Activated CD4-positive, alpha-beta T cell treated with anti-CD3 and anti-CD28 coated beads, Interleukin-2, amount 10 ng/mL, durations not matched to agents 7 days and 5 days (primary cell): ENCODE data around the gene GEMIN7. TPM values are rescaled to one million over a fixed set of nuclear protein-coding genes. Genes with fewer than 3 reads are reported as not detected.
"Not testable (repeated sequence)": the region's sequence is repeated elsewhere in the genome, so short reads cannot be mapped to it uniquely, and the experiment has no call there.

Experiments used
- CTCF ChIA-PET: fragments of 350-600 bp; sonication (Branson Sonifier 250); formaldehyde crosslinking; loops from one replicate; lab custom pipeline; 2021; ENCODE audit warnings: antibody characterized with exemption; lab: Charles Lee
- POLR2A ChIA-PET: fragments of 350-600 bp; sonication (Branson Sonifier 250); formaldehyde crosslinking; loops from one replicate; lab custom pipeline; 2021; ENCODE audit warnings: antibody characterized with exemption; lab: Charles Lee
- DNase-seq: peaks from one replicate; pipeline ENCODE4 v3.0.0-alpha.2; 2020
- H3K27ac Mint-ChIP-seq: one replicate; pipeline ENCODE4 v1.8.0; 2021; ENCODE audit warnings: mild to moderate bottlenecking, moderate library complexity, mixed read lengths
- H3K27me3 Mint-ChIP-seq: one replicate; pipeline ENCODE4 v1.8.0; 2021; ENCODE audit warnings: mixed read lengths
- H3K36me3 Mint-ChIP-seq: one replicate; pipeline ENCODE4 v1.8.0; 2021; ENCODE audit warnings: low read depth, mixed read lengths
- H3K4me1 Mint-ChIP-seq: one replicate; pipeline ENCODE4 v1.8.0; 2021; ENCODE audit warnings: mixed read lengths
- H3K4me3 Mint-ChIP-seq: one replicate; pipeline ENCODE4 v1.8.0; 2021; ENCODE audit warnings: mild to moderate bottlenecking, moderate library complexity, mixed read lengths
- H3K9me3 Mint-ChIP-seq: one replicate; pipeline ENCODE4 v1.8.0; 2021; ENCODE audit warnings: mixed read lengths
- total RNA-seq, 2 experiments: library from RNA; stranded (reverse); gene quantifications; one replicate each; pipeline ENCODE4 v1.2.3, GENCODE V29; 2021

GEMIN7 gene
- total RNA-seq, 2 experiments from 2014 or later, result 27.1 to 30.0 TPM

DNA sequence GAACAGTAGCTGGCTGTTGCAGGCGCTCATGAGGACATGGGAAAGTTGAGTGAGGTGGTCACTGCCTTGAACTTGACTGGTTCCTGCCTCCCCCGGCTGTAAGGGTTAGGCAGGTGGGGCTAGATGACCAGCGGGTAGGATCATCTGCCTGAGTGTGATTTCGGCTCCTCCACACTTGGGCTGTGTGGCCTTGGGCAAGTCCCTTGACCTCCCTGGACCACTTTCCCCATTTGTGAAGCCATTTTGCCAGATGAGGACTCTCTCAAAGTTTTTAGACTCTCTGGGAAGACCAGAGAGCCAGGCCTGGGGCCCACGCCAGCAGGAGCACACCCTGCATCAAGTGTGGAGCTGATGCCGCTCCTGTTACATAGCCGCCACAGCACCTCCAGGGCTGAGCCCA, 23.4 kb downstream of the GEMIN7 start:
- Mint-ChIP-seq H3K27me3 (no peaks in the 10 kb centered on the region), H3K9me3 (no peaks in the 10 kb centered on the region), H3K4me1 (peaks cover 60% of the 10 kb centered on the region), H3K4me3 (no peak overlapping the region), H3K27ac (no peak overlapping the region), H3K36me3 (no peaks in the 10 kb centered on the region)
- ChIA-PET CTCF (interaction anchor here (1.1 to 3.2 kb wide), 6 partner anchors 11 to 23 kb away, joined by 3 to 14 read pairs (median 4); partner anchors contain the start of gene GEMIN7), POLR2A (no interaction called here)
- no peak for DNase-seq

DNA sequence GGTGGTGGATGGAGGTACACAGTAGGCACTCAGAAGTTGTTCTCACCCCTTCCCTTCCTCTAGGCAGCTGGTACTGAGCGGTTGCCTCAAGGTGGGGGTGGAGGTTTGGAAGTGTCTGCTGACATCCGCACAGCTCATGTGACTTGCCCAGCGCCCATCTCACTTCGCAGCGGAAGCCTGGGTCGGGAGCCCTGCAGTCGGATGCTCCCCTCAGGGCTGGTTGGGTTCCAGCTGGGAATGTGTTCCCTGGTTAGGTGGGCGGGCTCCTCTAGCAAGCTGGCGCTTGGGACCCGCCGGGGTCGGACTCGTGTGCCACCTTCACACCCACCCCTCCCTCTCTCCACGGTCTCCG, 24.1 kb downstream of the GEMIN7 start:
- ChIA-PET CTCF (interaction anchor here (1.1 to 3.2 kb wide), 6 partner anchors 11 to 24 kb away, joined by 3 to 14 read pairs (median 4); partner anchors contain the start of gene GEMIN7), POLR2A (no interaction called here)
- peak; percentile 64 for DNase-seq
- Mint-ChIP-seq H3K4me1 (peaks cover 54% of the 10 kb centered on the region), H3K36me3 (no peaks in the 10 kb centered on the region), H3K27me3 (no peaks in the 10 kb centered on the region), H3K9me3 (no peaks in the 10 kb centered on the region), H3K4me3 (peak overlapping the region; percentile 44), H3K27ac (peak overlapping the region; percentile 82)

DNA sequence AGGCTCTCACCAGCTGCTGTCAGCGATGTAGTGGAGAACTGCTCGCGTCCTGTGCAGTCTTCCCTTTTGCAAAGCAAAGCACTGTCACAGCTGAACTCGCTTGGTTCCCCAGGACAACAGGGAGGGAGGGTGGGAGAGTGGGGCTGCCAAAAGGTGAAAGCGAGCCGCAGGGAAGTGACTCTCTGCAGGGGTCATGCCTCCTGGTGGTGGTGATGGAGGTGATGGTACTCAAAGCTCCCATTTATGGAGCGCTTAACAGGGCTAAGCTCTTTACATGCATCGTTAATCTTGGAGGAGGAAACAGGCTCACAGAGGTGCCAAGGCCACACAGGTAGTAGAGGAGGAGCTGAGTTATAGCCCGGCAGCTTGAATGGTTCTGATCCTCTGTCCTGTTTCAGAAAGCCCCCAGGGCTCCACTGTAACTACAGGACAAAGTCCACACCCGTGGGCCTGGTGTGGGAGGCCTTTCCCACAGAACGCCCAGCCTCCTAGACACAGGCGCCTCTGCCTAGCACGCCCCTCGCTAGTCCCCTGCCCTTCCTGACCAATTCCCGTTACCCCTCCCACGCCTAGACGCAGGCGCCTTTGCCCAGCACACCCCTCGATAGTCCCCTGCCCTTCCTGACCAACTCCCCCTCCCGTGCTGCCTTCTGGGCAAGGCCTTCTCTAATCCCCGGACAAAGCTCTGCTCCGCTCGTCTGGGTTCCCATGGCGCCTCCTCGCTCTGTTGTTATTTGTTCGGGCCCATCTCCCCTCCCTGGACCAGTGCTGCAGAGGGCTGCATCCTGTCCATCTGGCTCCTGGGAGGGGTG, 24.7 kb downstream of the GEMIN7 start:
- no peaks in the 10 kb centered on the region for H3K9me3 Mint-ChIP-seq
- H3K4me3 Mint-ChIP-seq, result peak overlapping the region; percentile 44
- ChIA-PET CTCF (interaction anchor here (1.1 to 3.2 kb wide), 6 partner anchors 11 to 24 kb away, joined by 3 to 14 read pairs (median 4); partner anchors contain the start of gene GEMIN7), POLR2A (no interaction called here)
- H3K27ac Mint-ChIP-seq, result peak overlapping the region; percentile 82
- no peak for DNase-seq
- H3K4me1 Mint-ChIP-seq, result peaks cover 49% of the 10 kb centered on the region
- H3K36me3 Mint-ChIP-seq, result no peaks in the 10 kb centered on the region
- H3K27me3 Mint-ChIP-seq, result no peaks in the 10 kb centered on the region

DNA sequence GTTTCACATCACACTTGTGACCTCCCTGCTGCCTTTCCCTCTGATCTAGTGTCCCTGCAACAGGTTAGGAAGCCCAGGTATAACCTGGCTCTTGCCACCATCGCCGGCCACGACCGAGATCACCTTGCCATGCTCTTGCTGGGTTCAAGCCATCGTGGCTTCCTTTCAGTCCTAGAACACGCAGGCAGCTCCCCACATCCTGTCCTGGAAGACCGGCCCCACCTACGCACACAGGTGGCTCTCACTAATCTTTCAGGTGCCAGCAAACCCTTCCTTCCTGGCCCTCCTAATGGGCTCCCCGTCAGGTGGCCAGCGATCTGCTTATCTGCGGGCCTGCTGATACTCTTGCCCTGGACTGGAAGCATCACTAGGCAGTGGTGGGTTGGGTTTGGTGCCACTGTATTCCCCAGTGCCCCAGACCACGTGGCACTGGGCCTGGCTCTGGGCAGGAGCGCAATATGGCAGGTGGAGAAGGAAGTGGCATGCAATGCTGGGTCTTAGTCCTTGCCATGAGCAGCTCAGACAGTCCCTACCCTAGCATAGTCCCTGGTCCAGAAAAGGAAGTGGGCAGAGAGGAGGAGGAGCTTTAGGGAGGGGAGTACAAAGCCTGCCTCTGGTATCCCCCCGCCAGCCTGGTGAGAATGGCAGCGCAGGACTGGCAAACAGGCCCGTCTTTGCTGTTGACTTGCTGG, 25.7 kb downstream of the GEMIN7 start:
- ChIA-PET CTCF (interaction anchor here (2.4 kb wide), 1 partner anchor 25 kb away, joined by 7 read pairs; the partner anchor contains the start of gene GEMIN7), POLR2A (no interaction called here)
- no peaks in the 10 kb centered on the region for H3K36me3 Mint-ChIP-seq
- H3K9me3 Mint-ChIP-seq, result no peaks in the 10 kb centered on the region
- H3K4me1 Mint-ChIP-seq, result peaks cover 46% of the 10 kb centered on the region
- peak overlapping the region; percentile 11 for H3K4me3 Mint-ChIP-seq
- no peak for DNase-seq
- H3K27me3 Mint-ChIP-seq, result no peaks in the 10 kb centered on the region
- H3K27ac Mint-ChIP-seq, result peak overlapping the region; percentile 65

DNA sequence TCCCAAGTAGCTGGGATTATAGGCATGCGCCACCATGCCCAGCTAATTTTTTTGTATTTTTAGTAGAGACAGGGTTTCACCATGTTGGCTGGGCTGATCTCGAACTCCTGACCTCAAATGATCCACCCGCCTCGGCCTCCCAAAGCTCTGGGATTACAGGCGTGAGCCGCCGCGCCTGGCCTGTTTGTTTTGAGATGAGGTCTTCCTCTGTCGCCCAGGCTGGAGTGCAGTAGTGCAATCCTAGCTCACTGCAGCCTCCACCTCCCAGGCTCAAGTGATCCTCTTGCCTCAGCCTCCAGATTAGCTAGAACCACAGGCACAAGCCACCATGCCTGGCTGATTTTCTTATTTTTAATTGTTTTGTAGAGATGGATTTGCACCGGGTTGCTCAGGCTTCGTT, 27.3 kb downstream of the GEMIN7 start:
- CTCF ChIA-PET, result interaction anchor here (1.4 kb wide), 1 partner anchor 14 kb away, joined by 3 read pairs; no protein-coding TSS in a partner anchor

DNA sequence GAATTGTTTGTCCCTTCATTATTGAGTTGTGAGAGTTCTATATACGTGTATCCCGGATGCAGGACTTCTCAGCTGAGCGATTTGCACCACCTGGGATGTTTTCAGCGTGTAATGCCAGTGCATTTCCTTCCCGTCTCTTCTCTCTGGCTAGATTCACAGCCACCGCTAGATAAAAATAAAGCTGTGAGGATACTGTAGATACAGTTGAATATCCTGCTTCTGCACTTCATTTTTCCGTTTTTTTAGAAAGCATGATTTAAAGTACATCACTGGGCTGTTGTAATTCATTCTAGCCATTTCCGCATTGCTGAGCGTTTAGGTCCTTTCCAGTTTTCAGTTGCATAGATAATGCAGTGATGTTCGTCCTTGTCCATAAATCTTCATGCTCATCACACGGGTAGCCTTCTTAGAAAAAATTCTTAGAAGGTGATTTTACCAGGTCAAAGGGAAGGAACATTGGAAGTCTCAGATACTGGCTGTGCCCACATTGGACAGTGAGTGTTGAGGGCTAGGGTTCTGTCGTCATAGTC, 28.6 kb downstream of the GEMIN7 start:
- POLR2A ChIA-PET, result interaction anchor here (0.7 kb wide), 1 partner anchor 28 kb away, joined by 3 read pairs; no protein-coding TSS in a partner anchor
- H3K4me1 Mint-ChIP-seq, result peaks cover 34% of the 10 kb centered on the region
- H3K27me3 Mint-ChIP-seq, result no peaks in the 10 kb centered on the region
- H3K27ac Mint-ChIP-seq, result no peak overlapping the region
- no peaks in the 10 kb centered on the region for H3K36me3 Mint-ChIP-seq
- CTCF ChIA-PET, result interaction anchor here (0.8 to 1.4 kb wide), 2 partner anchors 11 to 16 kb away, joined by 3 read pairs; no protein-coding TSS in a partner anchor
- DNase-seq, result no peak
- H3K4me3 Mint-ChIP-seq, result no peak overlapping the region
- H3K9me3 Mint-ChIP-seq, result no peaks in the 10 kb centered on the region

More for the DNA sequence above, 27.3 kb downstream of the GEMIN7 start:
- H3K36me3 Mint-ChIP-seq, H3K27me3 Mint-ChIP-seq, POLR2A ChIA-PET, H3K4me3 Mint-ChIP-seq, H3K27ac Mint-ChIP-seq, DNase-seq, H3K9me3 Mint-ChIP-seq: not testable (repeated sequence)
- H3K4me1 Mint-ChIP-seq, result peaks cover 42% of the 10 kb centered on the region

DNA sequence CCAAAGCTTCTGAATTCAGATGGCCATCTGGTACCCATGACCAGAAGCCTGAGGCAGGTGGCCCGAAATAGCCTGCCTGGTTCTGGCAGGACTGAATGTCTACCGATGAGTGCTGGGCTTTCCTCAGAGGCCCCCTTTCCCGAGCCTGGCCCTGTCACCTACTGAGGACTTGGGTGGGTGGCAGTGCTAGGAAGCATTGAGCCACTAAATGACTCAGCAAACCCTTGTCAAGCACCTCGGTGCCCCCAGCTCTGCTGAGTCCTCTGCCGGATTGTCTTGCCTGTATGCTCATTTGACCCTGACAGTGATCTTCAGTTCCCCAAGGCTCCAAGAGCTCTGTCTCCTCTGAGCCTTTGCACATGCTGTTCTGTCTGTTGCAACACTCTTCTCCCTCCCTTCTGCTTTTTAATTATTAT, 31.8 kb downstream of the GEMIN7 start:
- Mint-ChIP-seq H3K36me3 (no peaks in the 10 kb centered on the region), H3K4me3 (no peak overlapping the region), H3K27me3 (no peaks in the 10 kb centered on the region), H3K27ac (no peak overlapping the region), H3K4me1 (peaks cover 16% of the 10 kb centered on the region), H3K9me3 (no peaks in the 10 kb centered on the region)
- CTCF ChIA-PET, result no interaction called here
- no peak for DNase-seq
- POLR2A ChIA-PET, result no interaction called here

DNA sequence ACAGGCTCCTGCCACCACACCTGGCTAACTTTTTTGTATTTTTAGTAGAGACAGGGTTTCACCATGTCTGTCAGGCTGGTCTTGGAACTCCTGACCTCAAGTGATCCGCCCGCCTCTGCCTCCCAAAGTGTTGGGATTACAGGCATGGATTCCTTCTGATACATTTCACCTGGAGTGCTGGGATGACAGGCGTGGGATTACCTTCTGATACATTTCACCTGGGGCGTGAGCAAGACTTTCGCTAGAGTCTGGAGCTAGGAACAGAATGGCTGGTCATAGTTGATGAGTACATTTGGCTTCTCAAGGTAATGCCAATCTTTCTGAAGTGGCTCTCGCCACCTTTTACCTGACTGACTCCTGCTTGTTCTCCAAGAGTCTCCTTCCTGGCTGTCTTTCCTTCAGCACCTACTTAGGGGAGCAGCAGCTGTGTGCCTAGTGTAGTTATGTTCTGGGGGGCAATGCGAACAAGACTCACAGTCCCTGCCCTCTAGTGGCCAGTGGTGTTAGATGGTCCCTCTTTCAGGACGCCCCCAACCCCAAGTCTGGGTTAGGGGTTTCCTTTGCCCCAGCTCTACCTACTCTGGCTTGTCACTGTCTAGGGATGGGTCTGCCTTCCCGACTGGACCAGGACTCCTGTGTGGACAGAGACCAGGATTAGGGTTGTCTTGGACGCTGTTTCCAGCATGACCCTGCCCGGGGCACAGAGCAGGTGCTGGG, 33.2 kb downstream of the GEMIN7 start:
- Mint-ChIP-seq H3K27me3 (no peaks in the 10 kb centered on the region), H3K36me3 (no peaks in the 10 kb centered on the region), H3K4me3 (no peak overlapping the region), H3K27ac (no peak overlapping the region), H3K9me3 (no peaks in the 10 kb centered on the region), H3K4me1 (peaks cover 30% of the 10 kb centered on the region)
- CTCF ChIA-PET, result interaction anchor here (1.6 to 4.1 kb wide), 2 partner anchors 14 to 15 kb away, joined by 3 to 10 read pairs; no protein-coding TSS in a partner anchor
- POLR2A ChIA-PET, result no interaction called here
- DNase-seq, result no peak

DNA sequence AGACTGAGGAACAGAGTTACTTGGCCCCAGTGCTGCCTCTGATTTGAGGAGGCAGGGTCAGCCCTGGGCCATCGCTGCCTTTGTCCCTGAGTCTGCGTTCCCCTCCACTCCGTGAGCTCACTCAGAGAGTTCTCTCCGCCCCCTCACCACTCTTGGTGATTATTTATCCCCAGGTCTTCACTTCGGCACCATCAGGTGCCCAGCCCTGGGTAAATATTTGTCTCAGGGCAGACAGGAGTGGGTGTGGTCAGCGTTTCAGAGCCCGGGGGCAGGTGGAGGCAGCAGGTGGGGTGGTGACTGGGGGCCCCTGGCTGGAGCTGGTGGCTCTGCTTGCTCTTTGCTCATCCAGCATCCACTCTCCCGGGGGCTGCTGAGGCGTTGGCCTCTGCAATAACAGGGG, 34.6 kb downstream of the GEMIN7 start:
- ChIA-PET POLR2A (no interaction called here), CTCF (interaction anchor here (1.6 to 4.1 kb wide), 2 partner anchors 12 to 16 kb away, joined by 3 to 10 read pairs; no protein-coding TSS in a partner anchor)
- DNase-seq, result no peak
- Mint-ChIP-seq H3K4me1 (peaks cover 44% of the 10 kb centered on the region), H3K4me3 (no peak overlapping the region), H3K9me3 (no peaks in the 10 kb centered on the region), H3K27me3 (no peaks in the 10 kb centered on the region), H3K36me3 (no peaks in the 10 kb centered on the region), H3K27ac (no peak overlapping the region)

DNA sequence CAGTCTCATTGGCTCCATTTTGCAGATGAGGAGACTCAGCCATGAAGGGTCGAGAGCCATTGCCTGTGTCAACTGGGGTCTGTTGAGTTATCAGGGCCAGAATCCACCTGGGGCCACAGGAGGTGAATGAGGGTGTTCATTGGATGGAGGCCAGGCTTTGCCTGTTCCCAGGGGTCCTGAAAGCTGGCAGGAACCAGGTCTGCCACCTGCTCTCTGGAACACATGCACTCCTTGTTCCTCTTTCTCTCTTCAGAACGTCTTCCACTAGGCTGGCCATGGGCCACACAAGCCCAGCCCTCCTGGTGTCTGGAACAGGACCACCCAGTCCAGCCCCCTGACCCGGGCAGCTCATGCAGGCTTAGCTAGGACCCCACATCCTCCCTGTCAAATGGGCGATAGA, 35.1 kb downstream of the GEMIN7 start:
- Mint-ChIP-seq H3K4me3 (no peak overlapping the region), H3K27me3 (no peaks in the 10 kb centered on the region), H3K4me1 (peaks cover 45% of the 10 kb centered on the region), H3K9me3 (no peaks in the 10 kb centered on the region), H3K27ac (peak overlapping the region; percentile 41), H3K36me3 (no peaks in the 10 kb centered on the region)
- CTCF ChIA-PET, result interaction anchor here (1.0 to 4.1 kb wide), 2 partner anchors 11 to 12 kb away, joined by 3 to 10 read pairs; no protein-coding TSS in a partner anchor
- DNase-seq, result no peak
- POLR2A ChIA-PET, result no interaction called here

DNA sequence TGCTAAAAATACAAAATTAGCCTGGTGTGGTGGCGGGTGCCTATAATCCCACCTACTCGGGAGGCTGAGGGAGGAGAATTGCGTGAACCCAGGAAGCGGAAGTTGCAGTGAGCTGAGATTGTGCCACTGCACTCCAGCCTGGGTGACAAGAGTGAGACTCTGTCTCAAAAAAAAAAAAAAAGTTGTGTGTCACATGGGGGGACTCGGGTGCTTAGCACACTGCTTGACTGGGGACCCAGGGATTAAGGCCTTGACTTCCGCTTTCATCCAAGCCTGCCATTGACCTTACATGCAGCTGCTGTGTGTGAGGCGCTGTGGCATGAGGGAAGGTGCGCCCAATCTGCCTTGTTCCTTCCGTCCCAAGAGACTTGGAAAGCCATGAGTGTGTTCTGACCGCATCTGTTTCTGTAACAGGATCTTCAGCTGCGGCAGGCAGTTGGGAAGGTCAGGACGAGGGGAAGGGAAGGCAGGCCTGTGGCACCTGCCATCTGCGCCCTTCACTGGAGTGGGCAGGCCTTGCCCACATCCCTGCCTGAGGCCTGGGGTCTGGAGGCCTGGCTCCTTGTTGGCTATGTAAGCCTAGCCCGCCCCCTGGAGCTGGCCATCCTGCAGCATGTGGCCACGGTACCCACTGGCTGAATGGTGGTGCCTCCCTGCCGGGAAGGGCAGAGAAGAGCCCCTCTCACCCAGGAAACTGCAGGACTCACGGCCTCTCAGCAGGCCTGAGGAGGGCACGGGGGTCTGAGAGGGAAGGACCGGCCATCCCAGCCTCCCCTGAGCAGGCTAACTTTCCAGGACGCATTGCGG, 37.0 kb downstream of the GEMIN7 start:
- no peak for DNase-seq
- Mint-ChIP-seq H3K27ac (peak overlapping the region; percentile 50), H3K27me3 (no peaks in the 10 kb centered on the region), H3K4me3 (peak overlapping the region; percentile 3), H3K36me3 (no peaks in the 10 kb centered on the region), H3K9me3 (no peaks in the 10 kb centered on the region), H3K4me1 (peaks cover 57% of the 10 kb centered on the region)
- POLR2A ChIA-PET, result no interaction called here
- CTCF ChIA-PET, result interaction anchor here (4.1 kb wide), 1 partner anchor 10 kb away, joined by 10 read pairs; no protein-coding TSS in a partner anchor
